GM23248 (cell line): ENCODE data around the gene STK16.

Experiments
- EZH2 ChIP-seq: fragments of 200-600 bp; sonication (generic); IDR thresholded peaks from 2 replicates; pipeline ENCODE4 v1.6.1; 2018; ENCODE audit warnings: antibody characterized with exemption, mild to moderate bottlenecking; ENCODE audit not compliant: insufficient read depth, poor library complexity, severe bottlenecking
- EZH2phosphoT487 ChIP-seq: fragments of 200-600 bp; sonication (generic); IDR thresholded peaks from 2 replicates; pipeline ENCODE4 v1.6.1; 2018; ENCODE audit warnings: antibody characterized with exemption, moderate library complexity, mild to moderate bottlenecking, low read depth; ENCODE audit not compliant: insufficient read depth

DNA sequence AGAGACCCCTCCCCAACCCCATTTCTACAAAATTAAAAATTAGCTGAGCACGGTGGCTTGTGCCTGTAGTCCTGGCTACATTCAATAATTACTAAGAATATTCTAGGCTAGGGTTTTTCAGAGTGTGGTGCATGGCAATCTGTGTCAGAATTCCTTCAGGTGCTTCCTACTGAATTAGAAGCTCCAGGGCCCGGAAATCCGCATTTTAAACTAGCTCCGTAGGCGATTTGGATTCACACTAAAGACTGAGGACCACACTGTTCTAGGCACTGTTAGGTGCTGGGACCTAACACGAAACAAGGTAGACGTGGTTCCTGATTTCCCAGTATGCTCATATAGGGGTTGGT is 39.3 kb upstream of the STK16 start:
- no peak for TF ChIP-seq EZH2
- TF ChIP-seq EZH2phosphoT487, result no peak
